ENCODE results near the gene CCL11. TPM values are rescaled to one million over a fixed set of nuclear protein-coding genes. Genes with fewer than 3 reads are reported as not detected.

Gene CCL11
- total RNA-seq, 1 experiment from 2014 or later: not detected

DNA sequence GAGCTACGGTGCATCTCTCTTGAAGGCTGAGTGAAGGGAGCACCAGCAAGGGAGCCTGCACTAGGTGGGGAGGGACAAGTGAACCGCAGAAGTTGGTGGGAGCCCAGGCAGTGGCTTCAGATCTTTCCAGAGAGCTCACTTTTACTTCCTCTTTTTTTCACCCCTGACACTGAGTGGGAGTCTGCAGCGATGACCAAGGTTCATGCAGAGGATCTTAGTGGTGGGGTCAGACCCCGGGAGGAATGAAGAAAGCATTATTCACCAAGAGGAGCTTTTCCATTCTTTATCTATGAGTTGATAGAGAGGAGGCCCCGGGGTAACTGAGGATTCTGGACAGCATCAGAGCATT, 33.5 kb upstream of the CCL11 start:
- no peak for ATAC-seq
- Mint-ChIP-seq H3K4me1 (peaks cover 58% of the 10 kb centered on the region), H3K27ac (no peak overlapping the region), H3K4me3 (no peak overlapping the region), H3K9me3 (no peaks in the 10 kb centered on the region), H3K27me3 (ENCODE audit: low read depth) (peaks cover 14% of the 10 kb centered on the region), H3K36me3 (no peaks in the 10 kb centered on the region)
- no peak for DNase-seq (ENCODE audit: low spot score)
- TF ChIP-seq JUN (CRISPR knock-in tag; IDR thresholded peaks at IDR 0.05): no peak
- TF ChIP-seq SMAD3 (CRISPR knock-in tag; IDR thresholded peaks at IDR 0.05; ENCODE audit: borderline replicate concordance): no peak
- TF ChIP-seq ETV6 (CRISPR knock-in tag; IDR thresholded peaks at IDR 0.05): no peak
- TF ChIP-seq, protein P1, sequence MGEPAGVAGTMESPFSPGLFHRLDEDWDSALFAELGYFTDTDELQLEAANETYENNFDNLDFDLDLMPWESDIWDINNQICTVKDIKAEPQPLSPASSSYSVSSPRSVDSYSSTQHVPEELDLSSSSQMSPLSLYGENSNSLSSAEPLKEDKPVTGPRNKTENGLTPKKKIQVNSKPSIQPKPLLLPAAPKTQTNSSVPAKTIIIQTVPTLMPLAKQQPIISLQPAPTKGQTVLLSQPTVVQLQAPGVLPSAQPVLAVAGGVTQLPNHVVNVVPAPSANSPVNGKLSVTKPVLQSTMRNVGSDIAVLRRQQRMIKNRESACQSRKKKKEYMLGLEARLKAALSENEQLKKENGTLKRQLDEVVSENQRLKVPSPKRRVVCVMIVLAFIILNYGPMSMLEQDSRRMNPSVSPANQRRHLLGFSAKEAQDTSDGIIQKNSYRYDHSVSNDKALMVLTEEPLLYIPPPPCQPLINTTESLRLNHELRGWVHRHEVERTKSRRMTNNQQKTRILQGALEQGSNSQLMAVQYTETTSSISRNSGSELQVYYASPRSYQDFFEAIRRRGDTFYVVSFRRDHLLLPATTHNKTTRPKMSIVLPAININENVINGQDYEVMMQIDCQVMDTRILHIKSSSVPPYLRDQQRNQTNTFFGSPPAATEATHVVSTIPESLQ (CRISPR knock-in tag; IDR thresholded peaks at IDR 0.05): no peak
- TF ChIP-seq ZNF671 (CRISPR knock-in tag; IDR thresholded peaks at IDR 0.05): no peak
- no peak for TF ChIP-seq RORB (CRISPR knock-in tag; IDR thresholded peaks at IDR 0.05)
- no peak for TF ChIP-seq TCF7 (CRISPR knock-in tag; IDR thresholded peaks at IDR 0.05; ENCODE audit: low read depth)
- TF ChIP-seq, protein P2, sequence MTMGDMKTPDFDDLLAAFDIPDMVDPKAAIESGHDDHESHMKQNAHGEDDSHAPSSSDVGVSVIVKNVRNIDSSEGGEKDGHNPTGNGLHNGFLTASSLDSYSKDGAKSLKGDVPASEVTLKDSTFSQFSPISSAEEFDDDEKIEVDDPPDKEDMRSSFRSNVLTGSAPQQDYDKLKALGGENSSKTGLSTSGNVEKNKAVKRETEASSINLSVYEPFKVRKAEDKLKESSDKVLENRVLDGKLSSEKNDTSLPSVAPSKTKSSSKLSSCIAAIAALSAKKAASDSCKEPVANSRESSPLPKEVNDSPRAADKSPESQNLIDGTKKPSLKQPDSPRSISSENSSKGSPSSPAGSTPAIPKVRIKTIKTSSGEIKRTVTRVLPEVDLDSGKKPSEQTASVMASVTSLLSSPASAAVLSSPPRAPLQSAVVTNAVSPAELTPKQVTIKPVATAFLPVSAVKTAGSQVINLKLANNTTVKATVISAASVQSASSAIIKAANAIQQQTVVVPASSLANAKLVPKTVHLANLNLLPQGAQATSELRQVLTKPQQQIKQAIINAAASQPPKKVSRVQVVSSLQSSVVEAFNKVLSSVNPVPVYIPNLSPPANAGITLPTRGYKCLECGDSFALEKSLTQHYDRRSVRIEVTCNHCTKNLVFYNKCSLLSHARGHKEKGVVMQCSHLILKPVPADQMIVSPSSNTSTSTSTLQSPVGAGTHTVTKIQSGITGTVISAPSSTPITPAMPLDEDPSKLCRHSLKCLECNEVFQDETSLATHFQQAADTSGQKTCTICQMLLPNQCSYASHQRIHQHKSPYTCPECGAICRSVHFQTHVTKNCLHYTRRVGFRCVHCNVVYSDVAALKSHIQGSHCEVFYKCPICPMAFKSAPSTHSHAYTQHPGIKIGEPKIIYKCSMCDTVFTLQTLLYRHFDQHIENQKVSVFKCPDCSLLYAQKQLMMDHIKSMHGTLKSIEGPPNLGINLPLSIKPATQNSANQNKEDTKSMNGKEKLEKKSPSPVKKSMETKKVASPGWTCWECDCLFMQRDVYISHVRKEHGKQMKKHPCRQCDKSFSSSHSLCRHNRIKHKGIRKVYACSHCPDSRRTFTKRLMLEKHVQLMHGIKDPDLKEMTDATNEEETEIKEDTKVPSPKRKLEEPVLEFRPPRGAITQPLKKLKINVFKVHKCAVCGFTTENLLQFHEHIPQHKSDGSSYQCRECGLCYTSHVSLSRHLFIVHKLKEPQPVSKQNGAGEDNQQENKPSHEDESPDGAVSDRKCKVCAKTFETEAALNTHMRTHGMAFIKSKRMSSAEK (CRISPR knock-in tag; IDR thresholded peaks at IDR 0.05; ENCODE audit: borderline replicate concordance): no peak
- no peak for TF ChIP-seq SOX15 (CRISPR knock-in tag; IDR thresholded peaks at IDR 0.05)
- TF ChIP-seq, protein P3, sequence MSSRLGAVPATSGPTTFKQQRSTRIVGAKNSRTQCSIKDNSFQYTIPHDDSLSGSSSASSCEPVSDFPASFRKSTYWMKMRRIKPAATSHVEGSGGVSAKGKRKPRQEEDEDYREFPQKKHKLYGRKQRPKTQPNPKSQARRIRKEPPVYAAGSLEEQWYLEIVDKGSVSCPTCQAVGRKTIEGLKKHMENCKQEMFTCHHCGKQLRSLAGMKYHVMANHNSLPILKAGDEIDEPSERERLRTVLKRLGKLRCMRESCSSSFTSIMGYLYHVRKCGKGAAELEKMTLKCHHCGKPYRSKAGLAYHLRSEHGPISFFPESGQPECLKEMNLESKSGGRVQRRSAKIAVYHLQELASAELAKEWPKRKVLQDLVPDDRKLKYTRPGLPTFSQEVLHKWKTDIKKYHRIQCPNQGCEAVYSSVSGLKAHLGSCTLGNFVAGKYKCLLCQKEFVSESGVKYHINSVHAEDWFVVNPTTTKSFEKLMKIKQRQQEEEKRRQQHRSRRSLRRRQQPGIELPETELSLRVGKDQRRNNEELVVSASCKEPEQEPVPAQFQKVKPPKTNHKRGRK (CRISPR knock-in tag; IDR thresholded peaks at IDR 0.05; ENCODE audit: borderline replicate concordance): no peak
- TF ChIP-seq ATF2 (CRISPR knock-in tag; IDR thresholded peaks at IDR 0.05; ENCODE audit: borderline replicate concordance, low read depth): no peak
- TF ChIP-seq JAZF1 (CRISPR knock-in tag; IDR thresholded peaks at IDR 0.05): no peak
- no peak for TF ChIP-seq PREB (CRISPR knock-in tag; IDR thresholded peaks at IDR 0.05; ENCODE audit: borderline replicate concordance)
- TF ChIP-seq TEAD1 (CRISPR knock-in tag; IDR thresholded peaks at IDR 0.05): no peak
- no peak for TF ChIP-seq ZNF121 (CRISPR knock-in tag; IDR thresholded peaks at IDR 0.05)
- TF ChIP-seq, protein P4, sequence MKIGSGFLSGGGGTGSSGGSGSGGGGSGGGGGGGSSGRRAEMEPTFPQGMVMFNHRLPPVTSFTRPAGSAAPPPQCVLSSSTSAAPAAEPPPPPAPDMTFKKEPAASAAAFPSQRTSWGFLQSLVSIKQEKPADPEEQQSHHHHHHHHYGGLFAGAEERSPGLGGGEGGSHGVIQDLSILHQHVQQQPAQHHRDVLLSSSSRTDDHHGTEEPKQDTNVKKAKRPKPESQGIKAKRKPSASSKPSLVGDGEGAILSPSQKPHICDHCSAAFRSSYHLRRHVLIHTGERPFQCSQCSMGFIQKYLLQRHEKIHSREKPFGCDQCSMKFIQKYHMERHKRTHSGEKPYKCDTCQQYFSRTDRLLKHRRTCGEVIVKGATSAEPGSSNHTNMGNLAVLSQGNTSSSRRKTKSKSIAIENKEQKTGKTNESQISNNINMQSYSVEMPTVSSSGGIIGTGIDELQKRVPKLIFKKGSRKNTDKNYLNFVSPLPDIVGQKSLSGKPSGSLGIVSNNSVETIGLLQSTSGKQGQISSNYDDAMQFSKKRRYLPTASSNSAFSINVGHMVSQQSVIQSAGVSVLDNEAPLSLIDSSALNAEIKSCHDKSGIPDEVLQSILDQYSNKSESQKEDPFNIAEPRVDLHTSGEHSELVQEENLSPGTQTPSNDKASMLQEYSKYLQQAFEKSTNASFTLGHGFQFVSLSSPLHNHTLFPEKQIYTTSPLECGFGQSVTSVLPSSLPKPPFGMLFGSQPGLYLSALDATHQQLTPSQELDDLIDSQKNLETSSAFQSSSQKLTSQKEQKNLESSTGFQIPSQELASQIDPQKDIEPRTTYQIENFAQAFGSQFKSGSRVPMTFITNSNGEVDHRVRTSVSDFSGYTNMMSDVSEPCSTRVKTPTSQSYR (CRISPR knock-in tag; IDR thresholded peaks at IDR 0.05): no peak
- no peak for TF ChIP-seq ZNF138 (CRISPR knock-in tag; conservative IDR thresholded peaks at IDR 0.05)
- no peak for TF ChIP-seq CBFB (CRISPR knock-in tag; IDR thresholded peaks at IDR 0.05; ENCODE audit: low read depth)
- TF ChIP-seq, protein P5, sequence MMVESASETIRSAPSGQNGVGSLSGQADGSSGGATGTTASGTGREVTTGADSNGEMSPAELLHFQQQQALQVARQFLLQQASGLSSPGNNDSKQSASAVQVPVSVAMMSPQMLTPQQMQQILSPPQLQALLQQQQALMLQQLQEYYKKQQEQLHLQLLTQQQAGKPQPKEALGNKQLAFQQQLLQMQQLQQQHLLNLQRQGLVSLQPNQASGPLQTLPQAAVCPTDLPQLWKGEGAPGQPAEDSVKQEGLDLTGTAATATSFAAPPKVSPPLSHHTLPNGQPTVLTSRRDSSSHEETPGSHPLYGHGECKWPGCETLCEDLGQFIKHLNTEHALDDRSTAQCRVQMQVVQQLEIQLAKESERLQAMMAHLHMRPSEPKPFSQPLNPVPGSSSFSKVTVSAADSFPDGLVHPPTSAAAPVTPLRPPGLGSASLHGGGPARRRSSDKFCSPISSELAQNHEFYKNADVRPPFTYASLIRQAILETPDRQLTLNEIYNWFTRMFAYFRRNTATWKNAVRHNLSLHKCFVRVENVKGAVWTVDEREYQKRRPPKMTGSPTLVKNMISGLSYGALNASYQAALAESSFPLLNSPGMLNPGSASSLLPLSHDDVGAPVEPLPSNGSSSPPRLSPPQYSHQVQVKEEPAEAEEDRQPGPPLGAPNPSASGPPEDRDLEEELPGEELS (CRISPR knock-in tag; IDR thresholded peaks at IDR 0.05): no peak
- ChIA-PET POLR2A (interaction anchor here (0.9 kb wide), 1 partner anchor 15 kb away, joined by 4 read pairs; no protein-coding TSS in a partner anchor), CTCF (interaction anchor here (1.3 kb wide), 1 partner anchor 110 kb away, joined by 4 read pairs; no protein-coding TSS in a partner anchor)

Data from WTC11 (cell line).